SU-DHL-6 (cell line): Measurements from ENCODE around the gene AGO4.

Experiments used
- EZH2phosphoT487 ChIP-seq: fragments of 200-600 bp; sonication (generic), shearing (Covaris generic); conservative IDR thresholded peaks from 2 replicates; pipeline ENCODE4 v1.6.1; 2018; ENCODE audit warnings: mild to moderate bottlenecking, antibody characterized with exemption, low read length, moderate library complexity, mixed read lengths
- TF ChIP-seq, protein P1 (sequence below): fragments of 200-600 bp; sonication (generic); IDR thresholded peaks from one replicate; pipeline ENCODE4 v1.5.1; 2017; ENCODE audit warnings: antibody characterized with exemption, mild to moderate bottlenecking, low read length, moderate library complexity; ENCODE audit not compliant: insufficient read depth, poor library complexity, severe bottlenecking

DNA sequence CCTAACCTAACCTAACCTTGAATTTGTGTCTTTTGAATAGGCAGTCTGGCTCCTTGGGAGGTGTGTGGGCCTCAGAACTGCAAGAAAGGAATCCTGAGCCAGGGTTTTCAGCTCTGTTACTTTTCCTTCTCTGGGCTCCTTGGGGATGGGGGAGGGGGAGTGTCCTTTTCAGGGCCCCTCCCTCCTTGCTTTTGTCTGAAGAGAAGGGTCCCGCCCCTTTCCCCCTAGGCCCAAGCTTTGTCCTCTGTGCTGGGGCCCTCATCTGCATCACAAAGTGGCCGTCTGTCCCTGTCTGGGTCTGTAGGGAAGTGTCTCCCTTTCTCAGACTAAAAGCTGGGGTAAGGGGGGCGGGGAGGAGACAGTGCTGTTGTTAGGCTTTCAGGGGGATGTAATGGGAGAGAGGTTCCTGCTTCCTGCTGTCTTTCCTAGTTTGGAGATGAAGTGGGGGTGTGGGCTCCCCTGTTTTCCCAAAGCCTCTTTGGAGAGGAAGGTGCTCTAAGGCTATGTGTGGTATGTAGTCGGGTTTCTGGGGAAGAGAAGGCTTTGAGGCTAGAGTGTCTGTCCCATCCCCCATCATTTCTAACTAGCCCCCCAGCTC is 78.2 kb downstream of the AGO4 start:
- TF ChIP-seq, protein P1, sequence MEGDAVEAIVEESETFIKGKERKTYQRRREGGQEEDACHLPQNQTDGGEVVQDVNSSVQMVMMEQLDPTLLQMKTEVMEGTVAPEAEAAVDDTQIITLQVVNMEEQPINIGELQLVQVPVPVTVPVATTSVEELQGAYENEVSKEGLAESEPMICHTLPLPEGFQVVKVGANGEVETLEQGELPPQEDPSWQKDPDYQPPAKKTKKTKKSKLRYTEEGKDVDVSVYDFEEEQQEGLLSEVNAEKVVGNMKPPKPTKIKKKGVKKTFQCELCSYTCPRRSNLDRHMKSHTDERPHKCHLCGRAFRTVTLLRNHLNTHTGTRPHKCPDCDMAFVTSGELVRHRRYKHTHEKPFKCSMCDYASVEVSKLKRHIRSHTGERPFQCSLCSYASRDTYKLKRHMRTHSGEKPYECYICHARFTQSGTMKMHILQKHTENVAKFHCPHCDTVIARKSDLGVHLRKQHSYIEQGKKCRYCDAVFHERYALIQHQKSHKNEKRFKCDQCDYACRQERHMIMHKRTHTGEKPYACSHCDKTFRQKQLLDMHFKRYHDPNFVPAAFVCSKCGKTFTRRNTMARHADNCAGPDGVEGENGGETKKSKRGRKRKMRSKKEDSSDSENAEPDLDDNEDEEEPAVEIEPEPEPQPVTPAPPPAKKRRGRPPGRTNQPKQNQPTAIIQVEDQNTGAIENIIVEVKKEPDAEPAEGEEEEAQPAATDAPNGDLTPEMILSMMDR, result no peak
- no peak for TF ChIP-seq EZH2phosphoT487
